Measurements from ENCODE around the gene CLOCK.

GRCh38 chr4:55545641-55546505, 836 bp downstream of the CLOCK start:
- TF ChIP-seq CTCF (tag by site-specific recombination; IDR thresholded peaks at IDR 0.05) (no peak), MYNN (tag by site-specific recombination; IDR thresholded peaks at IDR 0.05; ENCODE audit: borderline replicate concordance) (no peak), ZNF274 (IDR thresholded peaks at IDR 0.05; ENCODE audit: low read length) (no peak), ZNF274 (tag by site-specific recombination; IDR thresholded peaks at IDR 0.05; ENCODE audit: borderline replicate concordance) (no peak), KLF9 (tag by site-specific recombination; IDR thresholded peaks at IDR 0.05; ENCODE audit: low read depth) (no peak), TRIM28 (IDR thresholded peaks at IDR 0.05; ENCODE audit: borderline replicate concordance, low read length) (no peak), AEBP2 (tag by site-specific recombination; IDR thresholded peaks at IDR 0.05; ENCODE audit: borderline replicate concordance) (no peak), HOXA7 (CRISPR knock-in tag; IDR thresholded peaks at IDR 0.05; ENCODE audit: borderline replicate concordance) (no peak), ZNF404 (tag by site-specific recombination; IDR thresholded peaks at IDR 0.05) (no peak), MEIS1 (CRISPR knock-in tag; IDR thresholded peaks at IDR 0.05; ENCODE audit: borderline replicate concordance) (no peak), HOXD13 (CRISPR knock-in tag; IDR thresholded peaks at IDR 0.05; ENCODE audit: borderline replicate concordance) (no peak)

All from HEK293 (cell line).